Loucy (cell line): Measurements from ENCODE around the gene SGMS1.
A peak's percentile ranks its signal among the peaks of the same experiment; 100 is the strongest.

Experiments used
- H2AFZ ChIP-seq: fragments of 200-600 bp; sonication (generic); 2 replicates; pipeline ENCODE4 v1.6.0; 2016; ENCODE audit warnings: antibody characterized with exemption, mild to moderate bottlenecking, low read length, moderate library complexity
- H3F3A ChIP-seq: fragments of 200-600 bp; 2 replicates; pipeline ENCODE4 v1.6.0; 2016; ENCODE audit warnings: antibody characterized with exemption, low read depth, mild to moderate bottlenecking
- H3K27me3 ChIP-seq: fragments of 200-600 bp; sonication (generic); 2 replicates; pipeline ENCODE4 v1.6.1; 2014; ENCODE audit warnings: low read length, mild to moderate bottlenecking; ENCODE audit not compliant: insufficient read depth, poor library complexity, severe bottlenecking
- H3K36me3 ChIP-seq: fragments of 200-600 bp; sonication (generic); 2 replicates; pipeline ENCODE4 v1.6.1; 2016; ENCODE audit warnings: low read length; ENCODE audit not compliant: insufficient read depth
- H3K4me1 ChIP-seq: fragments of 200-600 bp; sonication (generic); 2 replicates; pipeline ENCODE4 v1.5.1; 2014; ENCODE audit warnings: low read length, mild to moderate bottlenecking; ENCODE audit not compliant: insufficient read depth, poor library complexity, severe bottlenecking
- H3K4me2 ChIP-seq: fragments of 200-600 bp; sonication (generic); 2 replicates; pipeline ENCODE4 v1.6.0; 2014; ENCODE audit warnings: antibody characterized with exemption, low read length, low read depth, mild to moderate bottlenecking; ENCODE audit not compliant: poor library complexity, severe bottlenecking
- H3K4me3 ChIP-seq: fragments of 200-600 bp; sonication (generic); 2 replicates; pipeline ENCODE4 v1.5.1; 2014; ENCODE audit warnings: low read length, mild to moderate bottlenecking, mixed read lengths; ENCODE audit not compliant: poor library complexity, severe bottlenecking
- H3K79me2 ChIP-seq: fragments of 200-600 bp; sonication (generic); 2 replicates; pipeline ENCODE4 v1.6.1; 2014; ENCODE audit warnings: low read length; ENCODE audit not compliant: insufficient read depth
- H3K9ac ChIP-seq: fragments of 200-600 bp; sonication (generic); 2 replicates; pipeline ENCODE4 v1.6.0; 2014; ENCODE audit warnings: mild to moderate bottlenecking, low read depth, low read length, moderate library complexity; ENCODE audit not compliant: poor library complexity, severe bottlenecking
- H3K9me2 ChIP-seq: fragments of 200-600 bp; sonication (generic); replicated peaks from 2 replicates; pipeline ENCODE4 v1.6.1; 2016; ENCODE audit warnings: low read depth, low read length, mixed read lengths
- H3K9me3 ChIP-seq: fragments of 200-600 bp; sonication (generic); 2 replicates; pipeline ENCODE4 v1.6.1; 2014; ENCODE audit warnings: mild to moderate bottlenecking, antibody characterized with exemption, low read length, low read depth; ENCODE audit not compliant: insufficient read depth
- H4K20me1 ChIP-seq: fragments of 200-600 bp; sonication (generic); 2 replicates; pipeline ENCODE4 v1.6.0; 2014; ENCODE audit warnings: antibody characterized with exemption, low read length, mild to moderate bottlenecking; ENCODE audit not compliant: insufficient read depth, poor library complexity, severe bottlenecking
- CTCF ChIP-seq: fragments of 200-600 bp; sonication (generic); conservative IDR thresholded peaks from 2 replicates; pipeline ENCODE4 v1.5.1; 2014; ENCODE audit warnings: mild to moderate bottlenecking, antibody characterized with exemption, low read length
- EZH2phosphoT487 ChIP-seq: fragments of 200-600 bp; IDR thresholded peaks from 2 replicates; pipeline ENCODE4 v1.6.1; 2018; ENCODE audit warnings: antibody characterized with exemption, mild to moderate bottlenecking, moderate library complexity, borderline replicate concordance

SGMS1 gene

DNA sequence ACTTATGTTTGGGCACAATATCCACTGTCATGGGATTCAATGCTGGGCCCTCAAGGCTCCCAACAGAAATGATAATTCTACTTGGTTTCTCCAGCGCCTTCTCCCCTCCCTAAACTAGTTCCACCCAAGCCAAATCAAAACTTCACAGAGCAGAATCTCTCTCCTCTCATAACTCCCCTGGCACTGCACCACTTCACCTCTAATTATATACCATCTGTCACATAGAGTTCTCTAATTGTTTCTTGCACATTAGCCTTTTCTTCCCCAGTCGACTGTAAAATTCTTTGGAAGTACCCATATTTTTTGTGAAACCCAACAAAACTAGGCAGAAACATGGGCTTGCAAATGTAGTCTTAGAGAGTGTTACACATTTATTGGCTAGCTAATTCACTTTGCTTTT lies 8.1 kb downstream of the SGMS1 start:
- Histone ChIP-seq H3F3A (no peaks in the 10 kb centered on the region), H3K9me3 (no peaks in the 10 kb centered on the region), H2AFZ (no peak overlapping the region), H3K36me3 (no peaks in the 10 kb centered on the region), H3K4me2 (no peak overlapping the region), H3K9me2 (no peaks in the 10 kb centered on the region), H3K79me2 (peaks cover 22% of the 10 kb centered on the region; the same call in 1 of the 2 replicates), H3K4me3 (no peak overlapping the region), H3K9ac (no peak overlapping the region), H3K27me3 (no peaks in the 10 kb centered on the region), H4K20me1 (no peaks in the 10 kb centered on the region), H3K4me1 (peaks cover 26% of the 10 kb centered on the region)
- TF ChIP-seq EZH2phosphoT487 (no peak), CTCF (no peak)

DNA sequence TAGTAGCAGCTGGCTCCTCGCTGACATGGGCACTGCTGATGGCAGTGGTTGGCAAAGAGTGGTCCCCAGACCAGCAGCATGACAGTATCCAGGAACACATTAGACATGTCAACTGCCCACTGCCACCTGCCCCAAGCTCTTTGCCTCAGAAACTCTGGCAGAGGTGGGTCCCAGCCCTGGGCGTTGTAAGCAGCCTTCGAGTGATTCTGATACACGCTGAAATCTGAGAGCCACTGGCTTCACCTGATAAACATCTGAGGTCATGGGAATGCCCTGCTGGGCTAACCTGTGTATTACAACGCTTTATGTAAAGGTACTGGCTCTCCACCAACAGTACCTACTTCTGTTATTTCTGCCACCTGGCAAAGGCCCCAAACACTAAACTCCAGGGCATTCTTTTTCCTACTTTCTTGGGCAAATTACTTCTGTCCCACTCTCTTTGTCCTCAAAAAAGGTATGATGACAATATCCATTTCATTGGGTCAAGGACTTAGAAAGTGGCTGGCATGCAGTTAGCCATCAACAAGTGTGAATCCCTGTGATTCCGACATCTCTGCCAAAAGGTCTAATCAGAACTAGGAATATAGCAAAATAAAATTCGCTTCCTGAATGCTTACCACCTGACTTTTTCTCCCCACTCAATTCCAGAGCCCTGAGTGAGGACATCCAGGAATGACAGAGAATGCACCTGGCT lies 9.2 kb downstream of the SGMS1 start:
- H4K20me1 ChIP-seq: no peaks in the 10 kb centered on the region
- no peaks in the 10 kb centered on the region for H3K27me3 ChIP-seq
- no peaks in the 10 kb centered on the region for H3K9me2 ChIP-seq
- H3K36me3 ChIP-seq: no peaks in the 10 kb centered on the region
- H2AFZ ChIP-seq: no peak overlapping the region
- TF ChIP-seq EZH2phosphoT487: no peak
- peak; percentile 49 for TF ChIP-seq CTCF
- H3K9me3 ChIP-seq: no peaks in the 10 kb centered on the region
- H3K4me2 ChIP-seq: no peak overlapping the region
- H3K4me3 ChIP-seq: no peak overlapping the region
- no peaks in the 10 kb centered on the region for H3F3A ChIP-seq
- H3K9ac ChIP-seq: no peak overlapping the region
- H3K79me2 ChIP-seq: peaks cover 12% of the 10 kb centered on the region; the same call in 1 of the 2 replicates
- H3K4me1 ChIP-seq: peaks cover 16% of the 10 kb centered on the region

DNA sequence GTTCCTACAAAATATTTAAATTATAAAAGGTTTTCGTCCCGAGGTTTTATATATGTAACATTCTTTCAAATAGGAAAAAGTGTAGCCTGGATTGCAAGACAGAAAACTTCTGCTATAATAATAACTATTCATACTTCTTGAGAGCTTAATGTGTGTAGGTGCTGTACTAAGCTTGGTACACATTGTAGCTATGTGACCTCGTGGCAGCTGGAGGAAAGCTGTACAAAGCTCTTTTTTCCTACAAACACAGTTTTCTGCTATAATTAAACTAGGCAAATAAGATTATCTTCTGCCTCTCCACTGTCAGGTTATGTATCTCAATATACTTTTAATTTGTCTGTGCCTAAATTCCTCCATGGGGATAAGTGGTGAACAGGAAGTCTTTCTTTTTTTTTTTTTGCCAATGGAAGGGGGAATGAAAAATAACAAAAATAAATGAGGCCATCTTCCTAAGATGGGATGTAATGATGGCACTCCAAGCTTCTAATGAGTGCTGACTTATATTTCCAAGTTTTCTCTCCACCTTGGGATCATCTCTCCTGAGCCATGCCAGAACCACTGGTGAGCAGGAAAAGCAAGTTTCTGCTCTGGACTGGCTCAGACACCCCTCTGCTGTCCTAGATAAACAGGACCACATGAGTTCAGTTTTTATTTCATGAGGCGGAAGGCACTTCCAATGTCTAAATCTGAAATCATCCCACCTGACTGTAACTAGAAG lies 9.9 kb downstream of the SGMS1 start:
- Histone ChIP-seq H3K4me2 (no peak overlapping the region), H4K20me1 (no peaks in the 10 kb centered on the region), H3K36me3 (no peaks in the 10 kb centered on the region), H3K79me2 (peaks cover 4% of the 10 kb centered on the region; the same call in 1 of the 2 replicates), H2AFZ (no peak overlapping the region), H3K9me2 (no peaks in the 10 kb centered on the region), H3F3A (no peaks in the 10 kb centered on the region), H3K27me3 (no peaks in the 10 kb centered on the region), H3K4me1 (peaks cover 10% of the 10 kb centered on the region), H3K9me3 (no peaks in the 10 kb centered on the region), H3K4me3 (no peak overlapping the region), H3K9ac (no peak overlapping the region)
- TF ChIP-seq CTCF: no peak
- no peak for TF ChIP-seq EZH2phosphoT487
